Skeletal muscle tissue (tissue), 4 donors: ENCODE results near the gene METTL21C. TPM values are rescaled to one million over a fixed set of nuclear protein-coding genes. Genes with fewer than 3 reads are reported as not detected.

ENCODE experiments used
- H3K27ac ChIP-seq: one replicate; pipeline ENCODE4 v1.7.0; 2013; ENCODE audit warnings: mild to moderate bottlenecking, low read depth, low read length, inconsistent platforms
- H3K27me3 ChIP-seq, 3 donors: one replicate each; pipeline ENCODE4 v1.7.0; 2013; ENCODE audit warnings: low read length in 3 of 3; ENCODE audit not compliant: control insufficient read depth in 3 of 3, insufficient read depth in 3 of 3
- H3K36me3 ChIP-seq, 3 donors: one replicate each; pipeline ENCODE4 v1.7.0; 2013; ENCODE audit warnings: low read length in 3 of 3; ENCODE audit not compliant: control insufficient read depth in 3 of 3, insufficient read depth in 3 of 3
- H3K4me1 ChIP-seq, 3 donors: one replicate each; pipeline ENCODE4 v1.7.0; 2013; ENCODE audit warnings: low read length in 3 of 3, mild to moderate bottlenecking in 3 of 3; ENCODE audit not compliant: control insufficient read depth in 3 of 3, insufficient read depth in 3 of 3
- H3K4me3 ChIP-seq, 3 donors: one replicate each; pipeline ENCODE4 v1.7.0; 2013; ENCODE audit warnings: low read length in 3 of 3
- H3K9ac ChIP-seq, 3 donors: one replicate each; pipeline ENCODE4 v1.7.0; 2013; ENCODE audit warnings: low read length in 3 of 3, mild to moderate bottlenecking in 3 of 3, moderate library complexity in 2 of 3, low read depth in 1 of 3
- H3K9me3 ChIP-seq, 3 donors: one replicate each; pipeline ENCODE4 v1.7.0; 2013; ENCODE audit warnings: low read length in 3 of 3; ENCODE audit not compliant: control insufficient read depth in 3 of 3
- total RNA-seq: library from RNA; depleted of rRNA; stranded (reverse); fragments of >200 nt; gene quantifications from one replicate; pipeline ENCODE4 v1.2.3, GENCODE V29; 2014
- donor health status: Osteomylitis.

METTL21C gene
- total RNA-seq, 1 donor from 2014 or later = 29.7 TPM

DNA sequence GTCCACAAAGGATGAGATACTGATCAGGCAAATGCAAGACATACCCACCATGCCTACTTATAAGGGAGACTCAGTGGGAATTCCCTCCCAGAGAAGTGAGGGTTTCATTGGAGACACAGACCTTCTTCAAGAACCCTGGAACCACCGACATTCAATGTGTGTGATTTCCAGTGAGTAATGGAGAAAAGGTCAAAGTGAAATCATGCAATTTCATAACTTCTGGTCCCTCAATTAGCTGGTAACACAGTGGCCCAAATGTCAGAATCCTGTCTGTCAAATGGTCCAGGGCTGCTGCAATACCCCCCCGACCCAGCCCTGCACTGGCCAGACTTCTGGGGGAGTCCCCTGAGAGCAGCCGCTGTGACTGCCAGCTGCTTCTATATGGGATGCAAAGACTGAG is 4.7 kb upstream of the METTL21C start:
- Histone ChIP-seq H3K9ac (peak overlapping the region in 2 of 3 donors; percentile 7 to 69), H3K36me3 (no peaks in the 10 kb centered on the region), H3K9me3 (peaks cover 0 to 4% (median 0%) of the 10 kb centered on the region in 3 donors), H3K27me3 (no peaks in the 10 kb centered on the region), H3K4me3 (no peak overlapping the region), H3K4me1 (peaks cover 17 to 41% (median 37%) of the 10 kb centered on the region in 3 donors), H3K27ac (peak overlapping the region; percentile 82)

DNA sequence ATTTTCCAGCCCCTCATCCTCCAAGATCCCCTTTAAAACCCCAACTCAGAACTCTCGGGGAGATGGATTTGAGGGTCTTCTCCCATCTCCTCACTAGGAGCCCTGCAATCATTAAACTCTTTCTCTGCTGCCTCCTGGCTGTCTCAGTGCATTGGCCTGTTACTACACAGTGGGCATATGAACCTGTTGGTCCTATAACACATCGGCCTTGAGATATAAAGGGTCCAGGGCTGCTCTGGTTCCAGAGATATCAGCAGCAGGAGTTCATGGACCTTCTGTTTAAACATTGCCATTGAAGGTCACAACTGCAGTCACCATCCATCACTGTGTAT is 3.8 kb upstream of the METTL21C start:
- no peaks in the 10 kb centered on the region for H3K27me3 ChIP-seq
- peak overlapping the region; percentile 82 for H3K27ac ChIP-seq
- H3K4me1 ChIP-seq = peaks cover 17 to 41% (median 40%) of the 10 kb centered on the region in 3 donors
- H3K9me3 ChIP-seq = peaks cover 0 to 4% (median 0%) of the 10 kb centered on the region in 3 donors
- H3K9ac ChIP-seq = no peak overlapping the region
- no peak overlapping the region for H3K4me3 ChIP-seq
- no peaks in the 10 kb centered on the region for H3K36me3 ChIP-seq

DNA sequence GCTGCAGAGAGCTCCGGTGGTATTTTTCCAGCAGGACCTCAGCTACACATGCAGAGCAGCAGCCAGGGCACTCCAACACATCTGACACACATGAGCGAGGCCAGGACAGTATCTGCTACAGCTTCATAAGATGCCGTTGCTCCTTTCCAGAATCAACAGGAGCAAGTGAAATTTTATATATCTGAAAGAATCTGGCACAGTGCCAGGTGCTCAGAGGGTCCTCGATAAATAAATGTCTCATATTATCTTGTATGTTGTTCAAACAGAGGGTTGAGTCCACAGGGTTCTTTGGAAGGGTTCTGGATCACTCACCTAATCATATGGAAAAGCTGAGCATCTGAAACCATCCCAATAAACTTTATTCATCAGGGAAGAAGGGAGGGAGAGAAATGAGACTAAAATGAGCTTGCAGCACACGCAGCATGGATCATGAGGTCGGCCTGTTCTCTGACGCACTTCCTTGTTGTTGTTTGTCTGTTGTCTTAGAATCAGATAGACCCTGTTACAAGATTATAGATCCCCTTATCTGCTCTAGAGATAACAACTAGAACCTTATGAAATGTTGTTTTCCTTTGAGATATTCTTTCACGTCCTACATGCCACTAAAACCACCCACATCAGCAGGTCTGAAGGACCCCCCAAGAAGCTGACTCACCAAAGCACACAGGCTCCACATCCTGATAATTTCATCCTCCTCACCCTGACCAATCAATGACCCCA is 3.2 kb upstream of the METTL21C start:
- Histone ChIP-seq H3K36me3 (no peaks in the 10 kb centered on the region), H3K27me3 (no peaks in the 10 kb centered on the region), H3K4me3 (no peak overlapping the region), H3K4me1 (peaks cover 17 to 44% (median 40%) of the 10 kb centered on the region in 3 donors), H3K27ac (no peak overlapping the region), H3K9ac (no peak overlapping the region), H3K9me3 (peaks cover 0 to 4% (median 0%) of the 10 kb centered on the region in 3 donors)

DNA sequence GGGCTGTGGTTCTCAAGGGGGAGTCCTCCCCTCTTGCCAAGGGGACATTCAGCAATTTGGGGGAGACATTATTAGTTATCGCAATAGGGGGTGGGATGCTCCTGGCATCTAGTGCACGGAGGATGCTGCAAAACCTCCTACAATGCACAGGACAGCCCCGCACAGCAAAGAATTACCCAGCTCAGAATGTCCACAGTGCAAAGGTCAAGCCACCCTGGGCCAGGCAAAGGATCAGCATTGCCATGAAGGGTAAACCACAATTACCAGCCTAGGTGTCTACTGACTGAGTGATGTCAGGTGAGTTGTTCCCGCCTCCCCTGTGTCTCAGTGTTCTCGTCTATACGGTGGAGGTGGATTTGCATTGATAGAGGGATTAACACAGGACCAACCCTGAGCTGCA is 2.4 kb upstream of the METTL21C start:
- Histone ChIP-seq H3K4me1 (peaks cover 17 to 46% (median 44%) of the 10 kb centered on the region in 3 donors), H3K9me3 (peaks cover 0 to 4% (median 0%) of the 10 kb centered on the region in 3 donors), H3K9ac (no peak overlapping the region), H3K4me3 (no peak overlapping the region), H3K27ac (peak overlapping the region; percentile 28), H3K36me3 (no peaks in the 10 kb centered on the region), H3K27me3 (no peaks in the 10 kb centered on the region)

DNA sequence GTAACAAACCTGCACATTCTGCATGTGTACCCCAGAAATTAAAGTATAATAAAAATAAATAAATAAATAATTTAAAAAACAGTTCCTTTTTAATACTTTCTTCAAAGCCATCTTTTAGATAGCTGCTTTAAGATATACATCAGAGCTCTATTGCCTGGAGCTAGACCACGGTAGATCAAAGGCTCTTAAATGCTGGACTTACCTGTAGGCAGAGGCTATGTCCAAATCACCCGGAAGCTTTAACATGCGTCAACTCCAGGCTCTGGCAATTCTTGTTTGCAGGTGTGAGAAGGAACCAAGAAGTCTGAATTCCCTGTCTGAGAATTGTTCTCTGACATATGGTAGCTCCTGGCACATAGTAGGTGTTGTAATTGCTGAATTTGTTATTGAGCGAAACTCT is 1.6 kb upstream of the METTL21C start:
- Histone ChIP-seq H3K9me3 (peaks cover 0 to 4% (median 0%) of the 10 kb centered on the region in 3 donors), H3K4me3 (no peak overlapping the region), H3K27ac (peak overlapping the region; percentile 28)

DNA sequence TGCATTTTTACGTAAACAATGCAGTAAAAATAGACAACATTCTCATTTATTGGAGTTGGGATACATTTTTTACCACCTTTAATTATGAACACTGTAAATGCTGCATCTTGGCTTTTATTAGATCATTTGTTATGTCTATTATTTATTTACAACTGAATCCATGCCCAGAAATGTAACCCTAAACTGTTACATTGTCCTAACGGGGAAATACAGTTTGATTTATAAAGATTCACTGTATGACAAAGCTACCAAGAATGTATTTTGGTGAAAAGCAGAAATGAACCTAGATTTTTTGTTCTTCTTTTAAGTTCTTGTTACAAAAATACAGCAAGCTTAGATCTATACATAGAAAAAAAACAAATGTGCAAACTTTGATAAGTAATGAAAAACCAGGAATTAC is 1.1 kb downstream of the METTL21C start:
- Histone ChIP-seq H3K36me3 (no peaks in the 10 kb centered on the region), H3K27ac (peak overlapping the region; percentile 61), H3K4me3 (no peak overlapping the region), H3K9me3 (peaks cover 0 to 4% (median 0%) of the 10 kb centered on the region in 3 donors), H3K9ac (no peak overlapping the region), H3K27me3 (peaks cover 0 to under 1% (median 0%) of the 10 kb centered on the region in 3 donors), H3K4me1 (peaks cover 5 to 28% (median 26%) of the 10 kb centered on the region in 3 donors)

More for the DNA sequence above, 1.6 kb upstream of the METTL21C start:
- H3K4me1 ChIP-seq = peaks cover 22 to 51% (median 47%) of the 10 kb centered on the region in 3 donors
- H3K27me3 ChIP-seq = no peaks in the 10 kb centered on the region
- no peak overlapping the region for H3K9ac ChIP-seq
- H3K36me3 ChIP-seq = no peaks in the 10 kb centered on the region

DNA sequence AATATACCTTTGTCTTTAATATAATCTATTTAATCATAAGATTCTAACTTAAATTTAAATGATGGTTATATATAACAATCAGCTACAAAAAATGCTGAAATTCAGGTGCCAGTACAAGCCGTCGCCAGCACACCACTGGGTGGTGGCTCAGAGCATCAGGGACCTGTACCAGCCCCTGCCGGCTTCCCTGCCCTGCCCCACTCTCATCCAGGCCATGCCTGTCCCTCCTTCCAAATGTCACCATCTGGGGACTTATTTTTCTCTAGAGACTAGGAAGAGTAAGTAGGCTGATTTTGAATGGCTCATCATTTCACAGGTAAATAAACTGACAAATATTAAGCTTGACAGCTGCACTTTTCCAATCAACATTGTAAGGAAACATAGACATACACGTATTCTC is 1.6 kb downstream of the METTL21C start:
- Histone ChIP-seq H3K9me3 (no peaks in the 10 kb centered on the region), H3K36me3 (no peaks in the 10 kb centered on the region), H3K27me3 (peaks cover 0 to 3% (median 0%) of the 10 kb centered on the region in 3 donors), H3K4me1 (peaks cover 5 to 31% (median 31%) of the 10 kb centered on the region in 3 donors), H3K4me3 (peak overlapping the region in 2 of 3 donors; percentile 42 to 60), H3K27ac (peak overlapping the region; percentile 41), H3K9ac (peak overlapping the region in 1 of 3 donors; percentile 43)

DNA sequence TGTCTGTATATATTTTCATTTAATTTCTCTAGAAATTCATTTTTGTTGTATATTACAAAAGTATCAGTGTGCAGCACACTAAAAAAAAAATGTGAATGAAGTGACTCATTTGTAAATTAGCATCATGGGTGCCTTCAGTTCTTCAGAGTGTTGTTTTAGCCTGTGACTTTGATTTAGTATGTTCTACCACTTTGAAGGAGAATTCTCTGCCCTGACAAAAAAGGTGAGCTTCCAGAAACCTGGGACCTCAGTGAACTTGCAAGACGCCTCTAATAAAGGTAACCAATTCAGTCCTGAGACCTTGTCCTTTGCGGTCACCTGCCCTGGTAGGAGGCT is 2.4 kb downstream of the METTL21C start:
- no peaks in the 10 kb centered on the region for H3K36me3 ChIP-seq
- H3K9me3 ChIP-seq = no peaks in the 10 kb centered on the region
- H3K9ac ChIP-seq = peak overlapping the region in 2 of 3 donors; percentile 47 to 66
- H3K27me3 ChIP-seq = peaks cover 0 to 3% (median 0%) of the 10 kb centered on the region in 3 donors
- peak overlapping the region in 2 of 3 donors; percentile 60 to 67 for H3K4me3 ChIP-seq
- peak overlapping the region; percentile 84 for H3K27ac ChIP-seq
- H3K4me1 ChIP-seq = peaks cover 5 to 33% (median 27%) of the 10 kb centered on the region in 3 donors

DNA sequence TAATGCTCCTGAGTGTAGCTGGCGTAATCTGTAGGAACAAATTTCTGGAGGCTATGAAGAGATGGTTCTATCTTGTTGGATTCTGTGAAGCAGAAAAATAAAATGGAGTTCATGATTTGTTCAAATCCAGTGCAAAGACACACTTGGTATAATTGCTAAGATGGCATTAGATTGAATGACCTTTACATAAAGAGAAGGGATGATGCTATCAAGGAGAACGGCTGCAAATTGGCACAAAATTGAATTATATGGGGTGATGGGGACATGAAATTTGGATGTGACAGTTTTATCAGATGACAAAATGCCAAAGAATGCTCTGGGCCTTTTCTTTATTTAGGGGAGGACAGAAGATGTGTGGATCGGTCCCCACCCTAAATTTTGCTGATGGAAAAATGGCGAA is 4.0 kb downstream of the METTL21C start:
- Histone ChIP-seq H3K27me3 (peaks cover 0 to 3% (median 0%) of the 10 kb centered on the region in 3 donors), H3K4me1 (peaks cover 5 to 27% (median 24%) of the 10 kb centered on the region in 3 donors), H3K9ac (no peak overlapping the region), H3K27ac (no peak overlapping the region), H3K36me3 (no peaks in the 10 kb centered on the region), H3K4me3 (no peak overlapping the region), H3K9me3 (no peaks in the 10 kb centered on the region)

DNA sequence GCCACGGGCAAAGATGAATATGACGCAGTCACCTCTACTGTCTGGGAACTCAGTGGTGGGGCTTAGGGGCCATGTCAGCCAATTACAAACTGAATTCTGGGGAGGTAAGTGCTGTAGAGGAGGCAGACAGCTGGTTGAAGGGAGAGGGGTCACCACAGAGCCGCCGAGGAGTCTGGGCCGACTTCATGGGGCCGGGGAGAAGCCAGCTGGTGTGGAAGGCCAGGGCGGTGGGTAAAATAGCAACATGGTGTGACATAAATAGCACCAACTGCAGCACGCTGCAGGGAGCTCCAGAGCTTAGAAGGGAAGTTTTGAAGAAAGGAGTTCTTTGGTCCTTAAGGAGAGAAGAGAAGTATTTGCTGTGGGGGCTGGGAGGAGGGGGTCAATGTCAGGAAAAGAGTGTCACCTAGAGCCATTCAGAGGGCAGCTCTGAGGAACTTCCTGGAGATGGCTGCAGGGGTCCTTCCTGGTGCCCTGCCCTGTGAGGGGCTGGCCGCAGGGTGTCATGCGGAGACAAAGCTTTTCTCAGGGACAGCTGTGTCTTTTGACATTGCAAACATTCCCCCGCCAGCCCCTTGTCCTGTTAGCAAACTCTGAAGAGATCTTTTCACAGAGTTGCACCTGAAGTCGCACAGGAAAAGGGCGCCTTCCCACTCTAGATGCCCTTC is 6.4 kb downstream of the METTL21C start:
- peaks cover 5 to 16% (median 15%) of the 10 kb centered on the region in 3 donors for H3K4me1 ChIP-seq
- no peak overlapping the region for H3K27ac ChIP-seq
- peak overlapping the region in 1 of 3 donors; percentile 48 for H3K9ac ChIP-seq
- H3K36me3 ChIP-seq = no peaks in the 10 kb centered on the region
- peaks cover 0 to 3% (median 0%) of the 10 kb centered on the region in 3 donors for H3K27me3 ChIP-seq
- no peaks in the 10 kb centered on the region for H3K9me3 ChIP-seq
- H3K4me3 ChIP-seq = no peak overlapping the region
